Smooth muscle cell of the umbilical artery (primary cell): ENCODE results near the gene SCRG1. TPM values are rescaled to one million over a fixed set of nuclear protein-coding genes. Genes with fewer than 3 reads are reported as not detected.

Experiments used
- total RNA-seq: library from RNA; depleted of rRNA; stranded (reverse); fragments of >200 nt; gene quantifications from 2 replicates; pipeline ENCODE4 v1.2.3, GENCODE V29; 2014

Gene SCRG1
- 3.3 and 8.3 TPM in 2 replicates for total RNA-seq

DNA sequence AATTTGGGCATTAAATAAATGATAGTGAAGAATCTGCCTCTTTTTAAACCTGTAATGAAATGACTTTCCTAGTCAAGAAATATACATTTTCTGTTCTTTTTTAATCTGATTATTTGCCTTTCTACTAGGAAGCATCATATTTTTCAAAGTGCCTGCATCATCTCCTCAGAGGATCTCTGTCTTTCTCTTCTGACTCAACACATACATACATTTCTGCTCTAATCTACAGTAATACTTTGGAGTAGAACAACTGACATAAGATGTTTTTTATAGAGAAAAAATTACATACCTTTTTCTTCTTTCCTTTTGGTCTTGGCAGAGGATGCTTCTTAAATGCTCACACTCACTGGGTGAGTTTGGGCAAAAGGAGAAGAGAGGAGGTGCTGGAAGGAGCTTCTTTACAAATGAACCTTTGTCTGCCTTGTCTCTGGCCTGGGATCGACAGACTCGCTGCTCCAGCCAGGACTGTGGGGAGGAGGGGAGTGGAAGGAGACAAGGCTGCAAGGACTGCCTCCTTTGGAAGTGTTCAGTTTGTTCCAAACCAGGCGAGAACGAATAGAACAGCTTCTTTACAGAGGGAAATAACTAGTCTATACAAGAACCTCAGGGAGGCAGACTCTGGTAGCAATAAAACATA, at the start of gene SCRG1:
TSS of gene SCRG1 (minus strand) at position 338 of the 637 bp plus-strand sequence. CDS start 7,702 bp downstream, outside the sequence.

DNA sequence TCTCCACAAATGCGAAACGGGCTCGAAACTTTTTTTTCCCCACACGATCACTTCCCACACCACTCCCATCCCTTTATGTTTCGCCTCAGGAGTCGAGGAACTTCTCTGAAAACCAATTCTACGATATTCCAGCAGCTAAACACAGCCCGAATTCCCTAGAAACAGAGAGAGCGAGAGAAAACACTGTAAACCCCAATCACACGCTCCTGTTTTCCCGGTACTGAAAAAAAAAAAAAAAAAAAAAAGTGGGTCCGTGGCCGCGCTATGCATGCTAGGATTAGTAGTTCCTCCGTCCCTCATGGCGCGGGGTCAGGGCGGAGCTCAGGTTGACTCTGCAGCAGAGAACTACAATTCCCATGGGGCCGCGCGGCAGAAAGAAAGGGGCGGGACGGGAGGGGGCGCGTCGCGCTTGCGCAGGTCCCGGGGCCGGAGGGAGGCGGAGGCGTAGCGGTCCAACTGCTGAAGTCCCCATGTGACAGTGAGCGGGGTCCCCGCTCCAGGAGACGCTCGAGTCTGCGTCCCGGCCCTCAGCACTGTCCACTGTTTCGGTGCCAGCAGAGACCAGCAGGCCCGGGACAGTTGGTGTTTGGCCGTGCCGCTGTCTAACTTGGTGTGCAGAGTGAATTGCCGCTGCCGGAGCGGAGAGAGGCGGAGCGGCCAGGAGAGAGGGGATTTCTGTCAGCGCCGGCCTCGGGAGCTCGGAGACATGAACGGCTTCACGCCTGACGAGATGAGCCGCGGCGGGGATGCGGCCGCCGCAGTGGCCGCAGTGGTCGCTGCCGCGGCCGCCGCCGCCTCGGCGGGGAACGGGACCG, 28.2 kb downstream of the SCRG1 start, which contains the start of gene SAP30:
TSS of gene SAP30 (plus strand) at position 478 of the 815 bp plus-strand sequence. CDS start at position 707, 229 bp downstream.

Other genes with a start within 250 kb of the SCRG1 start
- gene GALNT7, start 230.3 kb downstream of the SCRG1 start, total RNA-seq = 44.8 and 51.2 TPM in 2 replicates
- 17.5 and 57.5 TPM in 2 replicates for gene HMGB2, start 64.8 kb downstream of the SCRG1 start, total RNA-seq
- 20.6 and 31.8 TPM in 2 replicates for gene SAP30, start 28.2 kb downstream of the SCRG1 start, total RNA-seq
- gene HAND2, start 131.1 kb upstream of the SCRG1 start, total RNA-seq = 41.9 and 56.4 TPM in 2 replicates